CD4-positive, CD25-positive, alpha-beta regulatory T cell (primary cell): Measurements from ENCODE around the gene OVOL2. TPM values are rescaled to one million over a fixed set of nuclear protein-coding genes. Genes with fewer than 3 reads are reported as not detected.

ENCODE experiments used
- ATAC-seq, 2 donors: fragments of 150-1000 bp; cut with Tn5 transposase; one replicate each; pipeline ENCODE4 v1.10.0; 2021; ENCODE audit warnings: low read depth in 2 of 2, moderate number of reproducible peaks in 2 of 2, moderate library complexity in 1 of 2
- DNase-seq, 3 donors: peaks; one replicate each; pipeline versions ENCODE4 v3.0.0 to v3.0.0-alpha.2; 2012 to 2022; ENCODE audit warnings: mixed read lengths in 1 of 3
- H3K27ac ChIP-seq: one replicate; pipeline ENCODE4 v1.7.0; 2013; ENCODE audit warnings: mild to moderate bottlenecking, low read length; ENCODE audit not compliant: insufficient read depth, poor library complexity, severe bottlenecking
- H3K27me3 ChIP-seq: one replicate; pipeline ENCODE4 v1.7.0; 2013; ENCODE audit warnings: low read length; ENCODE audit not compliant: control insufficient read depth, insufficient read depth
- H3K36me3 ChIP-seq: one replicate; pipeline ENCODE4 v1.7.0; 2013; ENCODE audit warnings: mild to moderate bottlenecking, low read length, moderate library complexity; ENCODE audit not compliant: control insufficient read depth, insufficient read depth
- H3K4me1 ChIP-seq: 2 replicates; pipeline ENCODE4 v1.7.0; 2013; ENCODE audit warnings: mild to moderate bottlenecking, low read length; ENCODE audit not compliant: insufficient read depth, control insufficient read depth, poor library complexity, severe bottlenecking
- H3K4me3 ChIP-seq: one replicate; pipeline ENCODE4 v1.7.0; 2013; ENCODE audit warnings: low read depth, mild to moderate bottlenecking, low read length, moderate library complexity
- H3K9me3 ChIP-seq, 2 experiments: 1 replicate in 1 of 2; 2 replicates in 1 of 2; pipeline ENCODE4 v1.7.0; 2013; ENCODE audit warnings: low read length in 2 of 2, mild to moderate bottlenecking in 1 of 2, moderate library complexity in 1 of 2; ENCODE audit not compliant: control insufficient read depth in 2 of 2
- H3K27ac Mint-ChIP-seq, 3 donors: one replicate each; pipeline ENCODE4 v1.8.0; 2020 to 2022; ENCODE audit warnings: mild to moderate bottlenecking in 3 of 3, mixed read lengths in 3 of 3, moderate library complexity in 2 of 3
- H3K27me3 Mint-ChIP-seq: one replicate; pipeline ENCODE4 v1.8.0; 2022; ENCODE audit warnings: mild to moderate bottlenecking, mixed read lengths
- H3K36me3 Mint-ChIP-seq: one replicate; pipeline ENCODE4 v1.8.0; 2020; ENCODE audit warnings: mixed read lengths
- H3K4me1 Mint-ChIP-seq, 4 donors: one replicate each; pipeline ENCODE4 v1.8.0; 2020 to 2022; ENCODE audit warnings: mixed read lengths in 4 of 4, mild to moderate bottlenecking in 1 of 4
- H3K4me3 Mint-ChIP-seq, 4 donors: one replicate each; pipeline ENCODE4 v1.8.0; 2020 to 2022; ENCODE audit warnings: mild to moderate bottlenecking in 4 of 4, mixed read lengths in 4 of 4, moderate library complexity in 3 of 4
- H3K9me3 Mint-ChIP-seq, 7 donors: one replicate each; pipeline ENCODE4 v1.8.0; 2020 to 2022; ENCODE audit warnings: mixed read lengths in 7 of 7, mild to moderate bottlenecking in 3 of 7, moderate library complexity in 2 of 7
- polyA plus RNA-seq, 4 donors: library from polyadenylated mRNA; unstranded; fragments of 300-500 nt; fragmentation: Illumina TruSeq; gene quantifications; one replicate each; pipeline ENCODE4 v1.2.3, GENCODE V29; 2021
- total RNA-seq: library from RNA; stranded (reverse); gene quantifications from one replicate; pipeline ENCODE4 v1.2.3, GENCODE V29; 2022

The OVOL2 gene
- total and polyA plus RNA-seq, 5 donors from 2014 or later: not detected

DNA sequence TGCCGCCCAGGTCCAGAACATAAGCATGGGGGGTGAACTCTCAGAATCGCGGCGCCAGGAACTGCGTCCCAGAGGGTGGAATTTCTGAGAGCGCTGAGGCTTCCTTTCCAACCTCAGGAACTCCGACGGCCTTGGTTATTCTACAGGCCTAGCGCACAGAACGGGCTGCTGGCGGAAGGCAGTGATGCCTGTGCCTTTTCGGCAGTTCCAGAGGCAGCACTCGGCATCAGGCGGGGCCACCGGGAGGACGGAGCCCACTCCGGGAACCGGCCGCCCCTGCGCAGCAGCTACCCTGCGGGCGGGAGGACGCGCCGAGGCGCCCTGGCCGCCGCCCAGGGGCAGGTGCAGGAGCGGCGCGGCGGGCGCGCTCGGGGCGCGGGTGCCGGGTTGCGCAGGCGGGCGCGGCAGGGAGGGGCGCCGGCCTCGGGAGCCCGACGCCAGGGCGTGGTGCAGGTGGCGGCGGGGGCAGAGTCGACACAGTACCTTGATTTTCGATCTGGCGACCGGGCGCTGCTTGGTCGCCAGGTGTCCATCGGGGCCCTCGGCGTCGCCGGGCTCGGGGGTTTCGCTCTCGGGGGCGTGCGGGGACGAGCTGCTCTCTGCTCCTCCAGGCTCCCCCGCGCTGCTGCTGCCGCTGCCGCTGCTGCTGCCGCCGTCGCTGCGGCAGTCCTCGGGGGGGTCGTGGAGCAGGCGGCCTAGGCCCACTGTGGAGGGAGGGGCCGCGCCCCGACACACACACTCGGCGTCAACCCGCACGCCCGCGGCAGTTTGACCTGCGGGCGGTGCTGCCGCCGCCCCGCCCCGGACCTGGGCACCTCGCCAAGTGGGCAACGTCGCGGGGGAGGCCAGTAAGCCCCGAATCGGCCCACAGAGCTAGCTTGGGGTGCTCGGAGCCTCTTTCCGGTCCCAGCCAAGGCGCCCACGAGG is 1.3 kb downstream of the OVOL2 start:
- Mint-ChIP-seq H3K4me1 (peaks cover 0 to 13% (median 1%) of the 10 kb centered on the region in 4 donors), H3K9me3 (peaks cover 0 to 6% (median 0%) of the 10 kb centered on the region in 7 donors), H3K4me3 (peak overlapping the region in 2 of 4 donors; percentile 65 to 76), H3K27me3 (peaks cover 66% of the 10 kb centered on the region), H3K36me3 (no peaks in the 10 kb centered on the region), H3K27ac (no peak overlapping the region)
- Histone ChIP-seq H3K9me3 (peaks cover 0 to 4% of the 10 kb centered on the region in 2 experiments), H3K4me3 (no peak overlapping the region), H3K27me3 (peaks cover 29% of the 10 kb centered on the region), H3K27ac (no peak overlapping the region), H3K4me1 (peaks cover 12% of the 10 kb centered on the region), H3K36me3 (no peaks in the 10 kb centered on the region)
- ATAC-seq (no peak), DNase-seq (no peak)

GRCh38 chr20:18055261-18055660 is 2.5 kb downstream of the OVOL2 start:
- Histone ChIP-seq H3K9me3 (peaks cover 0 to 4% of the 10 kb centered on the region in 2 experiments), H3K36me3 (no peaks in the 10 kb centered on the region), H3K4me3 (no peak overlapping the region), H3K4me1 (peaks cover 12% of the 10 kb centered on the region), H3K27ac (no peak overlapping the region), H3K27me3 (peaks cover 29% of the 10 kb centered on the region)
- H3K4me1 Mint-ChIP-seq: peaks cover 0 to 13% (median 1%) of the 10 kb centered on the region in 4 donors
- peak overlapping the region in 1 of 4 donors; percentile 51 for H3K4me3 Mint-ChIP-seq
- H3K27me3 Mint-ChIP-seq: peaks cover 66% of the 10 kb centered on the region
- H3K27ac Mint-ChIP-seq: no peak overlapping the region
- no peak for DNase-seq
- no peaks in the 10 kb centered on the region for H3K36me3 Mint-ChIP-seq
- peaks cover 0 to 6% (median under 1%) of the 10 kb centered on the region in 7 donors for H3K9me3 Mint-ChIP-seq
- ATAC-seq: no peak

DNA sequence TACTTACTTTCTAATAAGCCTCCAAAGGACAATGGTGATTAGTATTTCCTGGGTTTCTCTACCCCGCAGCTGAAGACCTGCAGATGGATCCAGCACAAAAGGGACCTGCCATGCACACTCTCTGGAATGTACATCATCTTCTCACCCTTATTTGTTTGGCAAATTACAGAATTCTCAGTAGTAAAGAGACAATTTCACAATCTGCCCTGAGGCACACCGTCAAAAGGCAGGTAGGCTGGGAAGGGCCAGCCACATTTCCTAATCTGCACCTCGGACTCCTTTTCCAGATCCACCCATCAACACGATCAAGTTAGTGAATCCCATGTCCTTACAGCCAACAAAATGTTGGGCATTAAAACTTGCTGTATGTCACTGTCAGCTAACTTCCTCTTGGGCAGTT is 4.9 kb downstream of the OVOL2 start:
- Mint-ChIP-seq H3K9me3 (peaks cover 0 to 2% (median 0%) of the 10 kb centered on the region in 7 donors), H3K4me1 (peaks cover 0 to 6% (median 0%) of the 10 kb centered on the region in 4 donors), H3K27ac (no peak overlapping the region), H3K36me3 (no peaks in the 10 kb centered on the region), H3K4me3 (no peak overlapping the region), H3K27me3 (peaks cover 54% of the 10 kb centered on the region)
- H3K9me3 ChIP-seq: no peaks in the 10 kb centered on the region
- DNase-seq (no peak), ATAC-seq (no peak)
- H3K4me3 ChIP-seq: no peak overlapping the region
- H3K36me3 ChIP-seq: no peaks in the 10 kb centered on the region
- peaks cover 12% of the 10 kb centered on the region for H3K4me1 ChIP-seq
- peaks cover 20% of the 10 kb centered on the region for H3K27me3 ChIP-seq
- no peak overlapping the region for H3K27ac ChIP-seq

DNA sequence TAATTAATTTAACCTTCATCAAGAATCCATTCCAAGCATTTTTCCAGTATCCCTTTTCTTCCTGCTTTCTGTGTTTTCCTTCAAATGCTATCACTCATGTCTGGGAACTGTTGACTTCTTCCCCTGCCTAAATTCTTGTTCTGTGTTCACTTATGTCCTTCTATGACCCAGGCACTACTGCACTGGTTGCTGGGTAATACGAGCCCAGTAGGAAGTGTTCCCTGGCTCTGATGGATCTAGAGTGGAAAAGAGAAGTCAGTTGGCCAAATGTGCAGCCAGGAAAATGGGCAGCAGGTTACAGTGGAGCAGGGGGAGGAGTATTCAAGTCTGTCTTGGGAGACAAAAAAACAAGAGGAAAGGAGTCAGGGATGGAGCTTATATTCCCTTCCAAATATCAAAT is 7.1 kb downstream of the OVOL2 start:
- peaks cover 0 to 2% (median 0%) of the 10 kb centered on the region in 7 donors for H3K9me3 Mint-ChIP-seq
- no peaks in the 10 kb centered on the region for H3K4me1 ChIP-seq
- H3K27ac Mint-ChIP-seq: no peak overlapping the region
- no peaks in the 10 kb centered on the region for H3K4me1 Mint-ChIP-seq
- no peaks in the 10 kb centered on the region for H3K36me3 Mint-ChIP-seq
- no peak overlapping the region for H3K4me3 Mint-ChIP-seq
- H3K4me3 ChIP-seq: no peak overlapping the region
- H3K36me3 ChIP-seq: no peaks in the 10 kb centered on the region
- ATAC-seq: no peak
- H3K27me3 Mint-ChIP-seq: peaks cover 48% of the 10 kb centered on the region
- H3K27me3 ChIP-seq: peaks cover 20% of the 10 kb centered on the region
- no peak overlapping the region for H3K27ac ChIP-seq
- no peaks in the 10 kb centered on the region for H3K9me3 ChIP-seq
- DNase-seq: no peak

DNA sequence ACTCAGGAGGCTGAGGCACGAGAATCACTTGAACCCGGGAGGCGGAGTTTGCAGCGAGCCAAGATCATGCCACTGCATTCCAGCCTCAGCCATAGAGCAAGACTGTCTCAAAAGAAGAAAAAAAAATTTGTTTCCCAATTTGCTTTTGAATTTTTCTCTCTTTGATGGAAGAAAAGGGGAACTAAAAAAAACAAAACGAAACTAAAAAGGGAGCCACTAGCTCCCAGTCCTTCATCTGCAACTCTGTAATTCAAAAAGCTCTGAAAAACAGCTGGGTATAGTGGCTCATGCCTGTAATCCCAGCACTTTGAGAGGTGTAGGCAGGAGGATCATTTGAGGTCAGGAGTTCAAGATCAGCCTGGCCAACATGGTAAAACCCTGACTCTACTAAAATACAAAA is 9.5 kb downstream of the OVOL2 start:
- Mint-ChIP-seq H3K36me3 (no peaks in the 10 kb centered on the region), H3K4me3 (peak overlapping the region in 1 of 4 donors; percentile 30), H3K27ac (no peak overlapping the region), H3K27me3 (peaks cover 38% of the 10 kb centered on the region), H3K4me1 (no peaks in the 10 kb centered on the region), H3K9me3 (peaks cover 0 to 4% (median 0%) of the 10 kb centered on the region in 7 donors)
- ATAC-seq (no peak), DNase-seq (no peak)
- H3K27me3 ChIP-seq: peaks cover 7% of the 10 kb centered on the region
- H3K36me3 ChIP-seq: no peaks in the 10 kb centered on the region
- H3K27ac ChIP-seq: no peak overlapping the region
- H3K4me3 ChIP-seq: no peak overlapping the region
- no peaks in the 10 kb centered on the region for H3K9me3 ChIP-seq
- H3K4me1 ChIP-seq: no peaks in the 10 kb centered on the region

DNA sequence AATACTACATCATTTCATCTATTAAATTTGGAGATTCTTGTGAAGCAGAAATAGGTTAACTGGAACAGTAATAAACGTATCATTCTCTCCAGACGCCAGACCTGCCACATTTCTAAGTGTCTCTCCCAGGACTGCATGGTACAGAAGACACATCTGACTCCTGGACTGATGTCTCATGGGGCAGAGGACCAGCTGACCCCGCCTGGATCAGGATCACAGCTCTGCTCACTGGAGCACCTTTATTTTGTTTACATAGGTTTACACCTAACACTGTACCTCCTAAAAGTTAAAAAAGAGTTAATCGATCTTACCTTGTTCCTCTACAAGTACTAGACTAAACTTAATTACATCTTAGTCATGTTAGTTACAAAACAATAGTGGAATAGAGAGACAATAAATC is 11.2 kb downstream of the OVOL2 start:
- H3K27me3 Mint-ChIP-seq: peaks cover 25% of the 10 kb centered on the region

GRCh38 chr20:18042229-18042628 is 15.5 kb downstream of the OVOL2 start:
- Mint-ChIP-seq H3K9me3 (peaks cover 0 to 12% (median 0%) of the 10 kb centered on the region in 7 donors), H3K4me1 (no peaks in the 10 kb centered on the region), H3K4me3 (no peak overlapping the region), H3K36me3 (no peaks in the 10 kb centered on the region), H3K27me3 (peaks cover 6% of the 10 kb centered on the region), H3K27ac (no peak overlapping the region)
- no peak for ATAC-seq
- Histone ChIP-seq H3K4me3 (no peak overlapping the region), H3K4me1 (no peaks in the 10 kb centered on the region), H3K36me3 (no peaks in the 10 kb centered on the region), H3K9me3 (no peaks in the 10 kb centered on the region), H3K27ac (no peak overlapping the region), H3K27me3 (no peaks in the 10 kb centered on the region)
- DNase-seq: no peak

More for the DNA sequence above, 11.2 kb downstream of the OVOL2 start:
- Mint-ChIP-seq H3K4me1 (no peaks in the 10 kb centered on the region), H3K9me3 (peaks cover 0 to 8% (median 0%) of the 10 kb centered on the region in 7 donors), H3K4me3 (no peak overlapping the region), H3K36me3 (no peaks in the 10 kb centered on the region), H3K27ac (no peak overlapping the region)
- Histone ChIP-seq H3K4me1 (no peaks in the 10 kb centered on the region), H3K27ac (no peak overlapping the region), H3K4me3 (no peak overlapping the region), H3K27me3 (peaks cover 3% of the 10 kb centered on the region), H3K36me3 (no peaks in the 10 kb centered on the region), H3K9me3 (no peaks in the 10 kb centered on the region)
- DNase-seq: no peak
- no peak for ATAC-seq
